Bronchial epithelial cell (primary cell): ENCODE results near the gene ERBIN. TPM values are rescaled to one million over a fixed set of nuclear protein-coding genes. Genes with fewer than 3 reads are reported as not detected.

ENCODE experiments used
- DNase-seq: peaks from one replicate; pipeline ENCODE4 v3.0.0-alpha.2; 2010; ENCODE audit warnings: low read depth
- FAIRE-seq: peaks from 2 replicates; lab custom pipeline; 2011; peaks lifted over from hg19 to GRCh38; lab: Jason Lieb, UNC
- H3K27me3 ChIP-seq: 2 replicates; pipeline ENCODE4 v1.5.1; 2011; ENCODE audit warnings: low read length; ENCODE audit not compliant: control insufficient read depth, insufficient read depth
- H3K36me3 ChIP-seq: 2 replicates; pipeline ENCODE4 v1.5.1; 2011; ENCODE audit warnings: low read length; ENCODE audit not compliant: control insufficient read depth, insufficient read depth
- H3K4me3 ChIP-seq: 2 replicates; pipeline ENCODE4 v1.5.1; 2011; ENCODE audit warnings: mild to moderate bottlenecking, low read depth, low read length, control low read depth
- CTCF ChIP-seq: IDR thresholded peaks from 2 replicates; pipeline ENCODE4 v1.5.1; 2011; ENCODE audit warnings: mild to moderate bottlenecking, moderate library complexity, low read length, control low read depth, inconsistent platforms; ENCODE audit not compliant: insufficient read depth, severe bottlenecking
- total RNA-seq: library from RNA; depleted of rRNA; stranded (reverse); fragments of >200 nt; gene quantifications from 2 replicates; pipeline ENCODE4 v1.2.1, GENCODE V29; 2014

ERBIN gene
- total RNA-seq, 1 donor from 2014 or later, result 46.1 TPM

GRCh38 chr5:65927503-65928321 lies 1.3 kb downstream of the ERBIN start:
- H3K36me3 ChIP-seq, result no peaks in the 10 kb centered on the region
- no peaks in the 10 kb centered on the region for H3K27me3 ChIP-seq
- no peak for FAIRE-seq
- DNase-seq, result peak; percentile 64
- peak overlapping the region; percentile 94 for H3K4me3 ChIP-seq
- no peak for TF ChIP-seq CTCF

GRCh38 chr5:65928322-65928752 lies 2.0 kb downstream of the ERBIN start:
- peak; percentile 32 for DNase-seq
- Histone ChIP-seq H3K4me3 (peak overlapping the region; percentile 94), H3K27me3 (no peaks in the 10 kb centered on the region), H3K36me3 (no peaks in the 10 kb centered on the region)
- no peak for TF ChIP-seq CTCF
- FAIRE-seq, result no peak

GRCh38 chr5:65928860-65929259 lies 2.5 kb downstream of the ERBIN start:
- H3K27me3 ChIP-seq, result no peaks in the 10 kb centered on the region
- no peak for DNase-seq
- H3K36me3 ChIP-seq, result no peaks in the 10 kb centered on the region
- no peak for FAIRE-seq
- H3K4me3 ChIP-seq, result peak overlapping the region; percentile 94
- TF ChIP-seq CTCF, result no peak

GRCh38 chr5:65932676-65933075 lies 6.3 kb downstream of the ERBIN start:
- DNase-seq (no peak), FAIRE-seq (no peak)
- no peak for TF ChIP-seq CTCF
- Histone ChIP-seq H3K4me3 (no peak overlapping the region), H3K36me3 (no peaks in the 10 kb centered on the region), H3K27me3 (no peaks in the 10 kb centered on the region)

- Histone ChIP-seq H3K27me3 (no peaks in the 10 kb centered on the region), H3K36me3 (no peaks in the 10 kb centered on the region), H3K4me3 (no peak overlapping the region)
- DNase-seq (no peak), FAIRE-seq (no peak)
- no peak for TF ChIP-seq CTCF
Measured at GRCh38 chr5:65933295-65933694, 6.9 kb downstream of the ERBIN start.
